Gastrocnemius medialis (tissue), 4 donors: ENCODE data around the gene PSAP.

ENCODE experiments used
- CTCF ChIP-seq, 5 experiments: fragments of 450-650 bp in 3 of 5; fragments of 200-600 bp in 2 of 5; sonication (generic) in 2 of 5; IDR thresholded peaks in 4 of 5; conservative IDR thresholded peaks in 1 of 5; 1 replicate in 4 of 5; 2 replicates in 1 of 5; pipeline ENCODE4 v1.5.1; 2016 to 2019; ENCODE audit warnings: antibody characterized with exemption in 5 of 5, mild to moderate bottlenecking in 3 of 5, moderate library complexity in 3 of 5
- POLR2A ChIP-seq, 2 donors: fragments of 450-650 bp; IDR thresholded peaks; one replicate each; pipeline ENCODE4 v1.6.1; 2017; ENCODE audit warnings: antibody characterized with exemption in 2 of 2, mild to moderate bottlenecking in 2 of 2, moderate library complexity in 2 of 2

- TF ChIP-seq CTCF (IDR thresholded peaks at IDR 0.05 in 4 of 5, conservative IDR thresholded peaks at IDR 0.05 in 1 of 5) = no peak
- TF ChIP-seq POLR2A (IDR thresholded peaks at IDR 0.05) = no peak
These were observed 49.6 kb upstream of the PSAP start for GRCh38 chr10:71900441-71901180.
